ENCODE data around the gene APBA2.

APBA2 gene

DNA sequence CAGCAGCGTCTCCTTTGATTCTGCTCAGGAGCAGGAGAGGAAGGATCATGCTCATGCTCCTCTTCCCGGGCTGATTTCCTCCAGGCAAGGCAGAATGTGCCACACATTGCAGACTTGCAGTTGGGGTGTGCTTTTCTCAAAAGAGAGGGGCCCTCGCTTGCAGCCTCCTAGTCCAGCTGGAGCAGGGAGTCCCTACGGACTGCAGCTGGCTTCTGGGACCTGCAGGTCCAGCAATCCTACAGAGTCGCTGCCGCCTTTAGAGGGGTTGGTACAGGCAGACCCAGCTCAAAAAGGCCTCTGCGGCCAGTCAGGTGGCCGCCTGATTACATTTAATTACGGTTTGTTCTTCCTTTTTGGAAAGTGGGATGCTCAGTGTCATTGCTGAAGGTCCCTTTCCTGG, 210.0 kb downstream of the APBA2 start:
- no peak overlapping the region for H3K4me3 ChIP-seq (ENCODE audit: low read depth, low read length)
- TF ChIP-seq, protein P1, sequence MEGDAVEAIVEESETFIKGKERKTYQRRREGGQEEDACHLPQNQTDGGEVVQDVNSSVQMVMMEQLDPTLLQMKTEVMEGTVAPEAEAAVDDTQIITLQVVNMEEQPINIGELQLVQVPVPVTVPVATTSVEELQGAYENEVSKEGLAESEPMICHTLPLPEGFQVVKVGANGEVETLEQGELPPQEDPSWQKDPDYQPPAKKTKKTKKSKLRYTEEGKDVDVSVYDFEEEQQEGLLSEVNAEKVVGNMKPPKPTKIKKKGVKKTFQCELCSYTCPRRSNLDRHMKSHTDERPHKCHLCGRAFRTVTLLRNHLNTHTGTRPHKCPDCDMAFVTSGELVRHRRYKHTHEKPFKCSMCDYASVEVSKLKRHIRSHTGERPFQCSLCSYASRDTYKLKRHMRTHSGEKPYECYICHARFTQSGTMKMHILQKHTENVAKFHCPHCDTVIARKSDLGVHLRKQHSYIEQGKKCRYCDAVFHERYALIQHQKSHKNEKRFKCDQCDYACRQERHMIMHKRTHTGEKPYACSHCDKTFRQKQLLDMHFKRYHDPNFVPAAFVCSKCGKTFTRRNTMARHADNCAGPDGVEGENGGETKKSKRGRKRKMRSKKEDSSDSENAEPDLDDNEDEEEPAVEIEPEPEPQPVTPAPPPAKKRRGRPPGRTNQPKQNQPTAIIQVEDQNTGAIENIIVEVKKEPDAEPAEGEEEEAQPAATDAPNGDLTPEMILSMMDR (IDR thresholded peaks at IDR 0.05; ENCODE audit: control insufficient read depth, extremely low read depth, insufficient read depth) = no peak
- DNase-seq (ENCODE audit: low read depth) = no peak

DNA sequence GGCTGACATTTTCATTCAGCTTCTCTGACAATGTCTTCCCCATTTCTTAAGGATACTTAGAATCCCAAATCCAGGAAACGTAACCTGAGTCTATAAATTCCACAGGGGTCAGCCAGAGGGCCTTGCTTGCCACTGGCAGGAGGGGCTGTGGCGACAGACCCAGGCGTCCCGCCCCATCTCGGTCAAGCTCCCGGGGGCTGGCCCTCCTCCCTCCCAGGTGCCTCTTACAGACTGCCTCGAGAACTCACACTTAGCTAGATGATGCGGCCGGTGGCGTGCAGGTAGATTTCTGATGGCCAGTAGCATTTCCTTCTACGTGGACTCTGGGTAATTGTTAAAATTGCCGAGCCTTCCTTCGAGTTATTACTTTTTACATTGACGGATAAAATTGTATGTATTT, 211.4 kb downstream of the APBA2 start:
- no peak overlapping the region for H3K4me3 ChIP-seq (ENCODE audit: low read depth, low read length)
- TF ChIP-seq, protein P1 (IDR thresholded peaks at IDR 0.05; ENCODE audit: control insufficient read depth, extremely low read depth, insufficient read depth) = no peak
- DNase-seq (ENCODE audit: low read depth) = no peak

DNA sequence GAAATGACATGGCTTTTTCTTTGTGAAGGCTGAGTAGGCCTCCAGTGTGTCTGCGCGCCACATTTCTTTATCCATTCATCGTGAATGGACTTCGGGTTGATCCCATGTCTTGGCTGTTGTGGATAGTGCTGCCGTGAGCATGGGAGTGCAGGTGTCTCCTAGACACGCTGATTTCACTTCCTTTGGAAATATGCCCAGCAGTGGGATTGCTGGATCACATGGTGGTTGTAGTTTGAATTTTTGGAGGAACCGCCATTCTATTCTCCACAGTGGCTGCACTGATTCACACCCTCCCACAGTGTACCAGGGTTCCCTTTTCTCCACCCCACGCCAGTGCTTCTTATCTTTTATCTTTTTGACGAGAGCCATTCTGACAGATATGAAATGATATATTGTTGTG, 212.2 kb downstream of the APBA2 start:
- no peak for DNase-seq (ENCODE audit: low read depth)
- no peak overlapping the region for H3K4me3 ChIP-seq (ENCODE audit: low read depth, low read length)
- TF ChIP-seq, protein P1 (IDR thresholded peaks at IDR 0.05; ENCODE audit: control insufficient read depth, extremely low read depth, insufficient read depth) = no peak

DNA sequence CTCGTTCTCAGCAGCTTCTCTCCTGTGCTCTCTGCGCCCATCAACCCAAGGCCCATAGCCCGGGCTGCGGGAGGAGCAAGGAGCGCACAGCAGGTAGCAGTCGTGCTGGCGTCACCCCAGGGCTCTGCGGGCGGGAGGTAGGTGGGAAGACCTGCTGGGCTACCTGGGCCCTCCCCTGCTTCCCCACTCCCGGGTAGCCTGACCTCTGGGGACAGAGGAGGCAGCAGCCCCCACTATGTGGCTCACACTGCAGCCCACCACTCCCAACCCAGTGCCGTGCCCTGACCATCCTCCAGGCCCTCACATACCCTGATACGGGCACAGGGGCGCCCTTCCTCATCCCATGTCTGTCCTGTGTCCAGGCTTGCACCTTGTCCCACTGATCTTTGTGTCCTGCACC, 212.9 kb downstream of the APBA2 start:
- TF ChIP-seq, protein P1 (IDR thresholded peaks at IDR 0.05; ENCODE audit: control insufficient read depth, extremely low read depth, insufficient read depth) = no peak
- no peak for DNase-seq (ENCODE audit: low read depth)
- H3K4me3 ChIP-seq (ENCODE audit: low read depth, low read length) = no peak overlapping the region

DNA sequence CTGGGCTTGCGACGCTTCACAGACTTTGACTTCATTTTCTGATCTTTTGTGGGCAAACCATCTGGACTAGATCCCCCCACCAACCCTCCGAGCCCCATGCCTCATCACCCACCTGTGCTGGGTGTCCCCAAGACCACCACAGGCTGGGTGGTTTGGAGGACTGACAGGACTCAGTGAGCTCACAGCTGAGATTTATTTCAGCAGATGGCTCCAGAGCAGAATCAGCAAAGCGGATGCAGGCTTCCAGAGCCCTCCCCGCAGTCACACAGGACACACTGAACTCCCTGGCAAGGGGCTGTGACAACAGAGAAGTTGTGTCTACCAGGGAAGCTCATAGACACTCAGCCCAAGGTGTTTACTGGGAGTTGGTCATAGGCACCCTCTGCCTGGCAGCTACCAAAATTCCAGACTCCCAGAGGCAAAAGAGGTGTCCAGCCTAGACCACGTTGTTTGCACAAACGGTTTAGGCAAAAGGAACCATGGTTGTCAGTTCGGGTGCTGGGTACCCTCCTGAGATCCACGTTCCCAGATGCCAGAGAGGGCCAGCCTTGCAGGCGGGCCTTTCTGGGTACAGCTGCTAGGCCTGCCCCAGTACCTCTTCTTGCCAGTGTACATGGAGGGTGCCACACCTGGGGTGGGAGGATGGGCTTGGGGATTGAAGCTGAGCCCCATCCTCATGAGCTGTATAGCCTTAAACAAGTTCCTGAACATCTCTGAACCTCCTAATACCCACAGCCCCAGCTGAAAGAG, 213.5 kb downstream of the APBA2 start:
- TF ChIP-seq, protein P1 (IDR thresholded peaks at IDR 0.05; ENCODE audit: control insufficient read depth, extremely low read depth, insufficient read depth) = no peak
- no peak for DNase-seq (ENCODE audit: low read depth)
- no peak overlapping the region for H3K4me3 ChIP-seq (ENCODE audit: low read depth, low read length)

DNA sequence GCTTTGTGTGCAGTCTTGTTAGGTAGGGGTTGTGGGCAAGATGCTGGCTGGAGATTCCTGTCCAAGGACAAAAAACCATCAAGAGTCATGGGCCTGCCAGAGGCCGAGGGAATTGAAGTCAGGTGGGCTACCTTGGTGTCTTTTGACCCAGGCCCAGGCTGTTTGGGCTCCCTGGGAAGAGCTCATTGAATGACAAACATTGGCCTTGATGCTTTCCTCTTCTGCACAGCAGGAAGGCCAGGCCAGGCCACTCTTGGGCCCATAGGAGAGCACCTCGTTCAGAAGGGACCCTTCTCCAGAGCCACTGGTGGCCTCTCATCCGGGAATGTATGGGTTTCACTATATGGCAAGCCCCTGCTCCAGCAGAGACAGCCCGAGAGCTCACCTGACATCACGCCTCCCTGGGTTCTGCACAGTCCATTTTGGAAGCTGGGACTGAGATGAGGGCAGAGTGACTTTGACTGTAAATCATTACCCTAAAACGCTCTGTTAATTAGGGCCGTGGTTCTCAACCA, 214.8 kb downstream of the APBA2 start:
- TF ChIP-seq, protein P1 (IDR thresholded peaks at IDR 0.05; ENCODE audit: control insufficient read depth, extremely low read depth, insufficient read depth) = no peak
- no peak for DNase-seq (ENCODE audit: low read depth)

DNA sequence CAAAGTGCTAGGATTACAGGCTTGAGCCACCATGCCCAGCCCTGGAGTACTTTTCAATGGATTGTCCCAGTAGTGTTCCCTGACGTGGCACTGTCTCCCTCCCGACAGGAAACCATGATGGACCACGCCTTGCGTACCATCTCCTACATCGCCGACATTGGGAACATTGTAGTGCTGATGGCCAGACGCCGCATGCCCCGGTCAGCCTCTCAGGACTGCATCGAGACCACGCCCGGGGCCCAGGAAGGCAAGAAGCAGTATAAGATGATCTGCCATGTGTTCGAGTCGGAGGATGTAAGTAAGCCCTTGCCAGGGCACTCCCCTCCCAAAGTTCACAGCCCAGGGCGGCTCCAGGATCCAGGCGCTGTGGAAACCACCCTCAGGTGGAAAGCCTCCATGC, 215.7 kb downstream of the APBA2 start:
- no peak overlapping the region for H3K4me3 ChIP-seq (ENCODE audit: low read depth, low read length)
- TF ChIP-seq, protein P1 (IDR thresholded peaks at IDR 0.05; ENCODE audit: control insufficient read depth, extremely low read depth, insufficient read depth) = no peak
- DNase-seq (ENCODE audit: low read depth) = no peak

More for the DNA sequence above, 214.8 kb downstream of the APBA2 start:
- no peak overlapping the region for H3K4me3 ChIP-seq (ENCODE audit: low read depth, low read length)
